Spinal cord (tissue), 10 donors: ENCODE measurements around the gene PSTPIP2. TPM values are rescaled to one million over a fixed set of nuclear protein-coding genes. Genes with fewer than 3 reads are reported as not detected.
"Not testable (repeated sequence)": the region's sequence is repeated elsewhere in the genome, so short reads cannot be mapped to it uniquely, and the experiment has no call there.

Experiments used
- DNase-seq, 6 donors: peaks; one replicate each; pipeline versions ENCODE4 v3.0.0 to v3.0.0-alpha.2; 2013 to 2015; ENCODE audit warnings: low spot score in 6 of 6, low read depth in 4 of 6
- H3K27ac ChIP-seq: one replicate; pipeline ENCODE4 v1.5.1; 2013; ENCODE audit warnings: low read depth, low read length, control low read depth
- H3K27me3 ChIP-seq: one replicate; pipeline ENCODE4 v1.6.1; 2013; ENCODE audit warnings: low read length; ENCODE audit not compliant: control insufficient read depth, insufficient read depth
- H3K36me3 ChIP-seq: one replicate; pipeline ENCODE4 v1.6.1; 2013; ENCODE audit warnings: low read length; ENCODE audit not compliant: control insufficient read depth, insufficient read depth
- H3K4me1 ChIP-seq: one replicate; pipeline ENCODE4 v1.6.1; 2013; ENCODE audit warnings: low read length; ENCODE audit not compliant: control insufficient read depth, insufficient read depth
- H3K4me3 ChIP-seq: one replicate; pipeline ENCODE4 v1.5.1; 2013; ENCODE audit warnings: low read depth, low read length, control low read depth
- H3K9me3 ChIP-seq: one replicate; pipeline ENCODE4 v1.6.1; 2013; ENCODE audit warnings: low read length; ENCODE audit not compliant: control insufficient read depth, insufficient read depth
- WGBS: methylation state at CpG from one replicate; pipeline ENCODE4 v1.1.5; 2013; ENCODE audit warnings: missing lambda C conversion rate; ENCODE audit not compliant: insufficient coverage; 5-methylcytosine and 5-hydroxymethylcytosine counted together
- polyA plus RNA-seq, 2 donors: library from polyadenylated mRNA; unstranded; fragments of 120-200 nt; gene quantifications; one replicate each; pipeline ENCODE4 v1.2.1, GENCODE V29; 2013; ENCODE audit not compliant: insufficient read length in 2 of 2
- total RNA-seq, 2 donors: library from RNA; depleted of rRNA in 1 of 2; stranded (reverse); fragments of 120-200 nt in 1 of 2; fragments of >200 nt in 1 of 2; gene quantifications; one replicate each; pipeline versions ENCODE4 v1.2.3 to v1.2.4, GENCODE V29; 2013 to 2014
- donor health status: healthy.

Gene PSTPIP2
- total and polyA plus RNA-seq, 4 donors, result 2.2 to 8.8 (median 4.3) TPM

DNA sequence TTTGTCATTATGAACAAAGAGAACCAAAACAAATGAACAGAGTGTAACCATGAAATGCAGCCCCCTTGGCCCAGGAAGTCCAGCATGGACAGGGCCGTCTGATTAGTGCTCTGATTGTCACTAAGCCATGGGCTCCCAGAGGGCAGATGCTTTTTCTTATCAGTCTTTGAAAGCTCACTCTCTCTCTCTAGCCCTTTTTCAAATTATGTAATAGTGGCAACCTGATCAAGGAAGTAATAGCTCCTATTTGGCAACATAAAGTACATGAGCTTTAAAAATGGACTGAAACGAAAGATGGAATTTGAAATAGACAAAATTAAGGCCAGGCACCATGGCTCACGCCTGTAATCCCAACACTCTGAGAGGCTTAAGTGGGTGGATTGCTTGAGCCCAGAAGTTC is 72.5 kb downstream of the PSTPIP2 start:
- WGBS, result 78% methylated on average over 1 of the region's 3 CpGs
- Histone ChIP-seq H3K4me1 (no peaks in the 10 kb centered on the region), H3K36me3 (no peaks in the 10 kb centered on the region), H3K4me3 (no peak overlapping the region), H3K9me3 (no peaks in the 10 kb centered on the region), H3K27me3 (no peaks in the 10 kb centered on the region), H3K27ac (no peak overlapping the region)
- DNase-seq, result no peak

DNA sequence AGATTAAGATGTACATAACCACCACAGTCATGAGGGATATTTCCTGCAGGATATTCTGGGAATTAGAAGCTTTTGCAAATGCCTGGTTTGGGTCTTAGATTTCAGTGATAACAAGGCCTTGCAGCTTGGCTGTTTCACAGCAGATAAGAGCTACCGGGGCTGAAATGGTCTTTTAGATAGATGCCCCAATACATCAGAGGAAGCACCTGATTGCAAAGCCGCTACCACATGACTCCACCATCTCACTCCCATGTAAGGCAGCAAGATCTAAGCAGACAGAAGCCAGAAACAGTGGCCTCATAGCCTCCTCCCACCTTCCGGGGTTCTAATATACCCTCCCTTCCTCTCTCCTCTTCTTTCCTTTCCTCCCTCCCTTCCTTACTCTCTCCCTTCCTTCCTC is 73.8 kb downstream of the PSTPIP2 start:
- no peaks in the 10 kb centered on the region for H3K4me1 ChIP-seq
- 80% methylated on average over 3 of the region's 3 CpGs for WGBS
- no peaks in the 10 kb centered on the region for H3K27me3 ChIP-seq
- H3K27ac ChIP-seq, result no peak overlapping the region
- no peak for DNase-seq
- no peak overlapping the region for H3K4me3 ChIP-seq
- H3K36me3 ChIP-seq, result no peaks in the 10 kb centered on the region
- H3K9me3 ChIP-seq, result no peaks in the 10 kb centered on the region

DNA sequence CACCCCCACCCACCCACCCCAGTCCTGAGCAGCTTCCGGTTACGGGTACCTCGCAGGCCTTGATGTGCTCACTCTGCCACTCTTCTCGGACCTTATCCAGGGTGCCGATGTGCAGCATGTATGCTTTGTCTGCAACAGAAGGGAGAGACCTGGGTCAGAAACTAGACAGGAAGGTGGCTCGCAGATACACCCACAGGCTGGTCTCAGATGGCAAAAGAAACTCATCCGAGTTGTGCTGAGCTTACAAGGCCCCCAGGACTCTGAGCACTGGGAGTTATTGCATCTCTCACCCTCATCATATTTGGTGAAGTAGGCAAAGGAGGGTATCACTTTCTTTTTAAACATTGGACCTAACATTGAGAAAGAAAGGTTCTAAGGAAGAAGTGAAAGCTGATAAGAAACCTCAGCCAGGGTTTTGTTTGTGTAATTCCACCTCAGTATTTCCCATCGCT is 74.3 kb downstream of the PSTPIP2 start:
- no peaks in the 10 kb centered on the region for H3K36me3 ChIP-seq
- WGBS, result 96% methylated on average over 3 of the region's 8 CpGs
- no peak overlapping the region for H3K4me3 ChIP-seq
- H3K27me3 ChIP-seq, result no peaks in the 10 kb centered on the region
- H3K9me3 ChIP-seq, result no peaks in the 10 kb centered on the region
- no peak for DNase-seq
- no peaks in the 10 kb centered on the region for H3K4me1 ChIP-seq
- H3K27ac ChIP-seq, result no peak overlapping the region

DNA sequence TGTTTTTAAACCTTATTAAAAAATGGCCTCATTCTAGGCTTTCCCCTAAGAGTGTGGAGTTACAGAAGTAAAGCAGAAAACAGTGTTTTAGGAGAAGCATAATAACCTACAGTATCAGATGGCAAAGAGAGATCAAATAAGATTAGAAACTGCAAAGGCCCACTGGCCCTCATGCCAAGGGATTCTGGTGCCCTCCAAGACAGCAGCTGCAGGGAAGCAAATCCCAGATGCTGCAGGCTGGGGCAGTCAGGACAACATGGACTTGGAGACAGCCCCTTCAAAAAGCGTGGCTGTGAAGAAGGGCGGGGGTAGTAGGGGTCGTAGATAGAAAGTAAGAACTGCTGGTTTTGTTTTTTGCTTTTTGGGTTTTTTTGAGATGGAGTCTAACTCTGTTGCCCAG is 76.6 kb downstream of the PSTPIP2 start:
- Histone ChIP-seq H3K27ac (no peak overlapping the region), H3K27me3 (no peaks in the 10 kb centered on the region), H3K4me3 (no peak overlapping the region), H3K4me1 (no peaks in the 10 kb centered on the region), H3K9me3 (no peaks in the 10 kb centered on the region), H3K36me3 (no peaks in the 10 kb centered on the region)
- no peak for DNase-seq
- 100% methylated on average over 1 of the region's 3 CpGs for WGBS

DNA sequence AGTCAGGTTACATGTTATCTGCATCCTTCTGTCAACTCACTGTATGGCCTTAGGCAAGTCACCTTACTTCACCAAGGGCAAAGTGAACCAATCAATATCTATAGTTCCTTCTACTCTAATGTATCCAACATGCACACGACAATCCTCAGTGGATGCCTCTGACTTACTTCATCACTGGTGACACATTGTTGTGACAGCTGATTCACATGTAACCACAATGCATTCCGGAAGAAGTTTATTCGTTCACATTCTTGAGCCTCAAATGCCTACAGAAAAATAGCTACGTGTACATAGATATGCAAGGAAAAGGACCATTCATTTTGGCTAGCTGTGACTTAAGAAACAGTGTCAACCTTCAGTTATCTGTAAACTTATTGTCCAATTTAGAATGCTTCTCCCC is 78.6 kb downstream of the PSTPIP2 start:
- no peak overlapping the region for H3K4me3 ChIP-seq
- H3K4me1 ChIP-seq, result no peaks in the 10 kb centered on the region
- H3K36me3 ChIP-seq, result no peaks in the 10 kb centered on the region
- no peak overlapping the region for H3K27ac ChIP-seq
- H3K9me3 ChIP-seq, result no peaks in the 10 kb centered on the region
- DNase-seq, result no peak
- H3K27me3 ChIP-seq, result no peaks in the 10 kb centered on the region
- 100% methylated on average over 1 of the region's 4 CpGs for WGBS

DNA sequence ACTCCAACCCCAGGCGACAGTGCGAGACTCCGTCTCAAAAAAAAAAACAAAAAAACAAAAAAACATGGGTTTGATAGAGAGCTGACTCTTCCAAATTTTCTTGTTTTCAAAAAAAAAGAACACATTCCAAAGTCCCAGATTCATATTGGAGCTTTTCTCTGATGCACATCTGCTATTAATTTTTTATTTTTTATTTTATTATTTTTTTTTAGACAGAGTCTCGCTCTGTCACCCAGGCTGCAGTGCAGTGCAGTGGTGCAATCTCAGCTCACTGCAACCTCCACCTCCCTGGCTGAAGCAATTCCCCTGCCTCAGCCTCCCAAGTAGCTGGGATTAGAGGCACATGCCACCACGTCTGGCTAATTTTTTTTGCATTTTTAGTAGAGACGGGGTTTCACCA is 79.5 kb downstream of the PSTPIP2 start:
- not testable (repeated sequence) for H3K9me3 ChIP-seq
- 90% methylated on average over 4 of the region's 6 CpGs for WGBS

DNA sequence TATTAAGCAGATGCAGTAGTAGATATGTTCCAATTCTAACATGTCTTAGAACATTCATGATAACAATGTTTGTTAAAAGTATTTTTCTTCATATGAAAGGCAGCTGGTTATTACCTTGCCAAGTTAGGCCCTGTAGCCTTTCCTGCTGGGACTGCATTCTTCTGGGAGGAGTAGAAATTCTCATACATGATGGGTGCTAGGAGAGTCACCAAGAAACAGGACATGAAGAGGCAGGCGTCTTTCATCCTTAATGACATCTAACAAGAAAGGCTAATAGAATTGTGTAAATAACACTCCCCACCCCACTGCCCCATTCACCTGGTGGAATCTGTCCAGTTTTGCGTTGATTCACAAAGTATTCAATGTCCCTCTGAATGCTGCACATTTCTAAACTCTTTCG is 80.3 kb downstream of the PSTPIP2 start:
- no peak for DNase-seq
- Histone ChIP-seq H3K4me3 (no peak overlapping the region), H3K4me1 (no peaks in the 10 kb centered on the region), H3K36me3 (no peaks in the 10 kb centered on the region), H3K27ac (no peak overlapping the region), H3K9me3 (no peaks in the 10 kb centered on the region), H3K27me3 (no peaks in the 10 kb centered on the region)
- WGBS, result no CpG with 5 or more reads among the region's 3 CpGs

More for the DNA sequence above, 79.5 kb downstream of the PSTPIP2 start:
- H3K27me3 ChIP-seq, H3K4me3 ChIP-seq, DNase-seq, H3K27ac ChIP-seq, H3K4me1 ChIP-seq, H3K36me3 ChIP-seq: not testable (repeated sequence)

DNA sequence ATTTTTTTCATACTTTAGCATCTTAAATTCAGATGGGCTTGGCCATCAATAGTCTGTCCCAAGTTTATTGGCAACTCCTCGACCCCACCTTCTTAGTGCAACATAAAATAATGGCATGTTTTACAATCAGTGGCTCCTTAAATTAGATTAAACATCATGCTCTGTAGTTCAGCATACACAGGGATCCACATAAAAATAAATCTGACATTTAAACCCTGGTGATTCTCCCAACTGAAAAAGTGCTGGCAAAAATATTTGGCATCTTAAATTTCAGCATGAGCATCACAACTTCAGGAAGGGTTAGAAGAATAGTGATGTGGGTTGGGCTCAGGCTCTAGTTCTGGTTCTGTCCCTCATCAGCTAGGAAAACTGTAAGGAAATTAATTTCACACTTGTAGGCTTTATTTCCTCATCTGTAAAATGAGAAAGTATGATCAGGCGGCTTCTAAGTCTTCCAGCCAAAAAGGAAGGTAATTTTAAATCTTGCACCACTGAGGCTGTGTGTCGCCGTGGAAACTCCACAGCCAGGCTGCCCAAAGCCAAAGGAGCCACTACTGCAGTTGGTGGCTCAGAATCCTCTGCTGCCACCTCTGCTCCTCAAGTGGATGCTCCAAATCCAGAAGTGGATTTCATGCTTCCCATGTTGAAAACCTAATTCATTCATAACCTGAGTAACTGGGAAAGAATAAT is 87.4 kb downstream of the PSTPIP2 start:
- no peak overlapping the region for H3K4me3 ChIP-seq
- H3K36me3 ChIP-seq, result no peaks in the 10 kb centered on the region
- no peak overlapping the region for H3K27ac ChIP-seq
- no peaks in the 10 kb centered on the region for H3K9me3 ChIP-seq
- WGBS, result 85% methylated on average over 3 of the region's 4 CpGs
- H3K27me3 ChIP-seq, result no peaks in the 10 kb centered on the region
- H3K4me1 ChIP-seq, result no peaks in the 10 kb centered on the region
- peak in 1 of 6 donors; percentile 7 for DNase-seq

DNA sequence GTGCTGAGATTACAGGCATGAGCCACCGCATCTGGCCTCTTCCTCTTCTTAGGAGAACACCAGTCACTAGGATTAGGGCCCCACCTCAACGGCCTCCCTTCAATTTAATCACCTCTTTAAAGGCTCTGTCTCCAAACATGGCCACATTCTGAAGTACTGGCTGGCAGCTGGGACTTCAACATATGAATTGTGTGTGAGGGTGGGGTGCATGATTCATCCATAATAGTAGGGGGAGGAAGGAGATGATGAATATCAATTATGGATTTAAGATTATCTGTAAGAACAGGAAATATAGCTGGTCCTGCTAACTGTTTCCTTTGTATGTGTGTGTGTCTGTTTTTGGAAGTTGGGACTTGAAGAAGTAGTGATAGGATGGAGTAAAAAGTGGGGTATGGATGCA is 90.2 kb downstream of the PSTPIP2 start:
- Histone ChIP-seq H3K36me3 (no peaks in the 10 kb centered on the region), H3K27ac (no peak overlapping the region), H3K4me3 (no peak overlapping the region), H3K9me3 (no peaks in the 10 kb centered on the region), H3K27me3 (no peaks in the 10 kb centered on the region), H3K4me1 (no peaks in the 10 kb centered on the region)
- no peak for DNase-seq
- 94% methylated on average over 1 of the region's 2 CpGs for WGBS

DNA sequence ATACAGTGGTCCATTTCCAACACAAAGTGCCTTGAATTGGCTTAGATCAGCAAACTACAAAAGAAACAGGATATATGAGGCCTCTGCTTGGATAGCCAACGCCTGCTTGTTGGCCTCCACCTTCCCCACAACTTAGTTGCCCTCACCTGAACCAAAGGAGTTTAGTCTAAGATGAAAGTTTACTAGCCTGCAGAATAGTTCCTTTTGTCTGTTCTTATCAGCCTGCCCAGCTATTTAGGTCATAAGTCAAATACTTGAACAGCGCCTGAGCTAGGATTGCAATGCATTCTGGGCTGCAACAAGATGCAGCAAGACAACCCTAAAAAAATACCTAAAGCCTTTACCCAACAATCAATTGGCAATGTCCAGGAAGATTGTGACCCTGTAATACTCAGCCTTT is 91.8 kb downstream of the PSTPIP2 start:
- no peak overlapping the region for H3K27ac ChIP-seq
- H3K36me3 ChIP-seq, result no peaks in the 10 kb centered on the region
- no CpG with 5 or more reads among the region's 2 CpGs for WGBS
- DNase-seq, result no peak
- no peak overlapping the region for H3K4me3 ChIP-seq
- H3K4me1 ChIP-seq, result no peaks in the 10 kb centered on the region
- no peaks in the 10 kb centered on the region for H3K9me3 ChIP-seq
- H3K27me3 ChIP-seq, result no peaks in the 10 kb centered on the region
